A549 (cell line): ENCODE data around the gene KANSL1. TPM values are rescaled to one million over a fixed set of nuclear protein-coding genes. Genes with fewer than 3 reads are reported as not detected.

Experiments
- ATAC-seq, 2 experiments: fragments of 200-7000 bp in 1 of 2; fragments of >200 bp in 1 of 2; cut with Nextera tagmentation in 1 of 2; cut with Tn5 transposase in 1 of 2; 3 replicates each; pipeline versions ENCODE4 v1.8.0 to v1.9.1; 2018 to 2020; ENCODE audit warnings: mild to moderate bottlenecking in 1 of 2, moderate library complexity in 1 of 2
- CTCF ChIA-PET: fragments of 300-600 bp; sonication (Branson Sonifier 250); formaldehyde crosslinking; extraction: SDS; loops from one replicate; lab custom pipeline; 2021; ENCODE audit warnings: antibody characterized with exemption, inconsistent platforms; lab: Yijun Ruan, JAX
- POLR2A ChIA-PET: fragments of 350-600 bp; formaldehyde crosslinking; extraction: SDS; loops from one replicate; lab custom pipeline; 2021; ENCODE audit warnings: antibody characterized with exemption, inconsistent platforms; lab: Yijun Ruan, JAX
- DNase-seq, 2 experiments: peaks; one replicate each; pipeline versions ENCODE4 v3.0.0 to v3.0.0-alpha.2; 2011 to 2016; ENCODE audit warnings: low read depth in 1 of 2, low spot score in 1 of 2
- FAIRE-seq: peaks from 2 replicates; lab custom pipeline; 2011; peaks lifted over from hg19 to GRCh38; lab: Jason Lieb, UNC
- H3K27ac ChIP-seq, 2 experiments: fragments of >200 bp; sonication (Bioruptor Twin); formaldehyde crosslinking; 3 replicates each; pipeline ENCODE4 v1.5.1; 2016 to 2017
- H3K4me1 ChIP-seq: fragments of >200 bp; sonication (Bioruptor Twin); formaldehyde crosslinking; 3 replicates; pipeline ENCODE4 v1.6.1; 2016
- H3K4me2 ChIP-seq: fragments of >200 bp; sonication (Bioruptor Twin); formaldehyde crosslinking; 3 replicates; pipeline ENCODE4 v1.6.1; 2016
- H3K4me3 ChIP-seq: fragments of >200 bp; sonication (Bioruptor Twin); formaldehyde crosslinking; 3 replicates; pipeline ENCODE4 v1.5.1; 2016
- H3K9me3 ChIP-seq: fragments of >200 bp; sonication (Bioruptor Twin); formaldehyde crosslinking; 3 replicates; pipeline ENCODE4 v1.6.1; 2016
- CBX2 ChIP-seq: fragments of 200-600 bp; sonication (generic); IDR thresholded peaks from 2 replicates; pipeline ENCODE4 v1.6.1; 2016; ENCODE audit warnings: low read depth, mild to moderate bottlenecking, borderline replicate concordance
- EHF ChIP-seq: fragments of 250-450 bp; sonication (Bioruptor Pico); IDR thresholded peaks from 2 replicates; pipeline ENCODE4 v1.5.0; 2020; ENCODE audit warnings: mild to moderate bottlenecking
- EHMT2 ChIP-seq: fragments of 200-600 bp; sonication (generic); IDR thresholded peaks from 2 replicates; pipeline ENCODE4 v1.6.1; 2016; ENCODE audit warnings: antibody characterized with exemption, low read depth, mild to moderate bottlenecking, moderate library complexity
- FOSL2 ChIP-seq, 2 experiments: fragments of 450-650 bp in 1 of 2; fragments of >200 bp in 1 of 2; sonication (Bioruptor Twin) in 1 of 2; formaldehyde crosslinking; IDR thresholded peaks; 2 replicates each; pipeline versions ENCODE4 v1.5.0 to v1.6.1; 2016 to 2020; ENCODE audit warnings: mild to moderate bottlenecking in 1 of 2, moderate library complexity in 1 of 2
- FOXS1 ChIP-seq: fragments of 250-450 bp; sonication (Bioruptor Pico); IDR thresholded peaks from 2 replicates; pipeline ENCODE4 v1.5.0; 2020; ENCODE audit warnings: mild to moderate bottlenecking, moderate library complexity
- HDAC2 ChIP-seq: fragments of 200-600 bp; sonication (generic); IDR thresholded peaks from 2 replicates; pipeline ENCODE4 v1.6.1; 2016
- JUNB ChIP-seq: fragments of >200 bp; sonication (Bioruptor Twin); formaldehyde crosslinking; IDR thresholded peaks from 2 replicates; pipeline ENCODE4 v1.6.1; 2016
- KDM1A ChIP-seq: fragments of 200-600 bp; sonication (generic); IDR thresholded peaks from 2 replicates; pipeline ENCODE4 v1.6.1; 2016; ENCODE audit warnings: low read depth, mild to moderate bottlenecking
- NFE2L2 ChIP-seq: fragments of 150-350 bp; conservative IDR thresholded peaks from 2 replicates; pipeline ENCODE4 v1.6.1; 2014; ENCODE audit warnings: low read length
- NPAS2 ChIP-seq: fragments of 250-450 bp; sonication (Bioruptor Pico); IDR thresholded peaks from 2 replicates; pipeline ENCODE4 v1.8.0; 2022; ENCODE audit warnings: mild to moderate bottlenecking, moderate library complexity, borderline replicate concordance
- PBX3 ChIP-seq: IDR thresholded peaks from 2 replicates; pipeline ENCODE4 v1.6.1; 2012
- PHF8 ChIP-seq: fragments of 200-600 bp; sonication (generic); IDR thresholded peaks from 2 replicates; pipeline ENCODE4 v1.6.1; 2016; ENCODE audit warnings: low read depth, mild to moderate bottlenecking, antibody characterized with exemption, moderate library complexity, borderline replicate concordance
- RNF2 ChIP-seq: fragments of 200-600 bp; sonication (generic); IDR thresholded peaks from 2 replicates; pipeline ENCODE4 v1.6.1; 2016; ENCODE audit warnings: low read depth, mild to moderate bottlenecking, antibody characterized with exemption, moderate library complexity, borderline replicate concordance
- TFCP2L1 ChIP-seq: fragments of 250-450 bp; sonication (Bioruptor Pico); IDR thresholded peaks from 2 replicates; pipeline ENCODE4 v1.5.0; 2021; ENCODE audit warnings: mild to moderate bottlenecking
- TP53 ChIP-seq: fragments of 250-450 bp; sonication (Bioruptor Pico); IDR thresholded peaks from 2 replicates; pipeline ENCODE4 v1.5.0; 2021; ENCODE audit warnings: mild to moderate bottlenecking, moderate library complexity
- ZC3H11A ChIP-seq: fragments of 450-650 bp; IDR thresholded peaks from 2 replicates; pipeline ENCODE4 v1.6.1; 2014; ENCODE audit warnings: antibody characterized with exemption, mild to moderate bottlenecking
- WGBS: methylation state at CpG from one replicate; pipeline ENCODE4 v1.1.6; 2017; ENCODE audit errors: missing lambda C conversion rate; 5-methylcytosine and 5-hydroxymethylcytosine counted together
- polyA plus RNA-seq, 4 experiments: library from polyadenylated mRNA; depleted of rRNA in 3 of 4; stranded (reverse); fragments of >200 nt; fragmentation: RNase III in 1 of 4; extraction: RNeasy Plus Mini Kit Qiagen cat#74134 plus additional on column Dnase treatment in 1 of 4; gene quantifications; 2 replicates in 3 of 4; 3 replicates in 1 of 4; pipeline ENCODE4 v1.2.3, GENCODE V29; 2011 to 2017
- TF ChIP-seq, protein P1 (sequence below): fragments of >200 bp; sonication (Bioruptor Twin); formaldehyde crosslinking; IDR thresholded peaks from 2 replicates; pipeline ENCODE4 v1.6.1; 2016
- TF ChIP-seq, protein P2 (sequence below): fragments of 450-650 bp; IDR thresholded peaks from 2 replicates; pipeline ENCODE4 v1.6.1; 2014; ENCODE audit warnings: antibody characterized with exemption
- TF ChIP-seq, protein P3 (sequence below): IDR thresholded peaks from 2 replicates; pipeline ENCODE4 v1.6.1; 2012; ENCODE audit warnings: low read depth, borderline replicate concordance
- TF ChIP-seq, protein P4 (sequence below): fragments of 200-600 bp; sonication (generic); IDR thresholded peaks from 2 replicates; pipeline ENCODE4 v1.6.1; 2016; ENCODE audit warnings: antibody characterized with exemption, mild to moderate bottlenecking, moderate library complexity
- TF ChIP-seq, protein P5 (sequence below): fragments of 250-450 bp; sonication (Bioruptor Pico); IDR thresholded peaks from 2 replicates; pipeline ENCODE4 v1.5.0; 2020; ENCODE audit warnings: low read depth, mild to moderate bottlenecking, moderate library complexity

KANSL1 gene
- polyA plus RNA-seq, 2 of the 4 experiments (the other 2 are of a cell fraction) = 22.6 to 27.9 TPM

DNA sequence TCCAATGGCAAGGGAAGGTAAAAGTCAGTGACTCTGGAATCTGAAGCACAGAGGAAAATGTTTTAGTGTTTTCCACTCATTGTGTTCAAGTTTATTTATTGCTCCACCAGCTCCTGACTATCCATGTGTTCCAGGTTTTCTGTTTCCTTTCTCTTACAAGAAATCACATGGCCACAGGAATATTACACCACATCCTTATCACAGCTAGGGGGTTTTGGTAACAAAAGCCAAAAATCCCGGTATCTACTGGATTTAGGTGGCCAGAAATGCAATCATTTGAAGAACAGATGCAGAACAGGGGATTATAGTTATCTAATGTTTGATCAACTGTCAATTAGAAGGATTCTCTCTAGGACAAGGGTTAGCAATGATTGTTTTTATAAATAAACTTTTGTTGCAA, 146.3 kb downstream of the KANSL1 start (continued):
- TF ChIP-seq TFCP2L1 (no peak), NPAS2 (CRISPR knock-in tag) (no peak)
- TF ChIP-seq, protein P1, sequence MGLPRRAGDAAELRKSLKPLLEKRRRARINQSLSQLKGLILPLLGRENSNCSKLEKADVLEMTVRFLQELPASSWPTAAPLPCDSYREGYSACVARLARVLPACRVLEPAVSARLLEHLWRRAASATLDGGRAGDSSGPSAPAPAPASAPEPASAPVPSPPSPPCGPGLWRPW = no peak
- TF ChIP-seq, all 56 proteins: peak for 0

- FAIRE-seq = no peak
Observed at GRCh38 chr17:46045639-46046038, 147.6 kb downstream of the KANSL1 start.

DNA sequence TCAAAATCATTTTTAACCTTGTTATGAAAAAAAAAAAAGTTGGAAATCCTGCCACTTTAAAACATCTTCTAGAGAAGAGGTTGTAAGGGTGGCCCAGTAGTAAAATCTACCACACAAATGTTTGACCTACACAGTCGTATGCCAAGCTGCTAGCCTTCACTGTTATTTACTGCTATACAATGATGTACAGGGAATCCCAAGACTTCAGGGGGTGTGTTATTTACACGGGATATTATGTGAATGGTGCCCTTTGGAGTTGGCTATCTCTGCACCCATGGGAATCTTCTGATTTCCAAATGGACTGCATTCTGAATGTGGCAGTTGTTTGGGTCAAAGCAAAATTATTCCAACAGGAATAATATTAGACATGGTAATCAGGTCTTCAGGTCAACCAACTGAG, 148.2 kb downstream of the KANSL1 start:
- TF ChIP-seq EHMT2 = no peak
- no peak for TF ChIP-seq KDM1A
- TF ChIP-seq RNF2 = no peak
- TF ChIP-seq TP53 (CRISPR knock-in tag) = no peak
- TF ChIP-seq, protein P2, sequence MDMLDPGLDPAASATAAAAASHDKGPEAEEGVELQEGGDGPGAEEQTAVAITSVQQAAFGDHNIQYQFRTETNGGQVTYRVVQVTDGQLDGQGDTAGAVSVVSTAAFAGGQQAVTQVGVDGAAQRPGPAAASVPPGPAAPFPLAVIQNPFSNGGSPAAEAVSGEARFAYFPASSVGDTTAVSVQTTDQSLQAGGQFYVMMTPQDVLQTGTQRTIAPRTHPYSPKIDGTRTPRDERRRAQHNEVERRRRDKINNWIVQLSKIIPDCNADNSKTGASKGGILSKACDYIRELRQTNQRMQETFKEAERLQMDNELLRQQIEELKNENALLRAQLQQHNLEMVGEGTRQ = no peak
- TF ChIP-seq FOSL2 (IDR thresholded peaks at IDR 0.05) = no peak
- no peak for TF ChIP-seq FOSL2 (CRISPR knock-in tag; IDR thresholded peaks at IDR 0.05)
- no peak for TF ChIP-seq PBX3
- POLR2A ChIA-PET = interaction anchor here (0.5 to 1.4 kb wide), 3 partner anchors 10 to 148 kb away, joined by 3 to 23 read pairs (median 5); partner anchors contain the start of gene KANSL1
- Histone ChIP-seq H3K4me2 (no peak overlapping the region), H3K4me1 (peaks cover 23% of the 10 kb centered on the region), H3K4me3 (no peak overlapping the region), H3K27ac (no peak overlapping the region; a peak in 1 of 6 replicates), H3K9me3 (no peaks in the 10 kb centered on the region)
- DNase-seq (no peak), FAIRE-seq (no peak), ATAC-seq (peak; percentile 25 to 45; a peak in 4 of 6 replicates)
- CTCF ChIA-PET = interaction anchor here (0.6 to 10.5 kb wide), 51 partner anchors 11 to 221 kb away, joined by 3 to 183 read pairs (median 6); partner anchors contain the start of gene KANSL1
- 40% methylated on average over 2 of the region's 2 CpGs for WGBS

More at GRCh38 chr17:46045639-46046038, 147.6 kb downstream of the KANSL1 start:
- H3K4me3 ChIP-seq = no peak overlapping the region
- 71% methylated on average over 3 of the region's 3 CpGs for WGBS
- H3K4me1 ChIP-seq = peaks cover 23% of the 10 kb centered on the region
- TF ChIP-seq RNF2 (no peak), CBX2 (no peak), HDAC2 (no peak), FOXS1 (CRISPR knock-in tag) (no peak), PHF8 (no peak), EHF (no peak), ZC3H11A (no peak), NFE2L2 (no peak), JUNB (no peak)
- TF ChIP-seq, protein P3, sequence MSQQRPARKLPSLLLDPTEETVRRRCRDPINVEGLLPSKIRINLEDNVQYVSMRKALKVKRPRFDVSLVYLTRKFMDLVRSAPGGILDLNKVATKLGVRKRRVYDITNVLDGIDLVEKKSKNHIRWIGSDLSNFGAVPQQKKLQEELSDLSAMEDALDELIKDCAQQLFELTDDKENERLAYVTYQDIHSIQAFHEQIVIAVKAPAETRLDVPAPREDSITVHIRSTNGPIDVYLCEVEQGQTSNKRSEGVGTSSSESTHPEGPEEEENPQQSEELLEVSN = no peak
- TF ChIP-seq, protein P4, sequence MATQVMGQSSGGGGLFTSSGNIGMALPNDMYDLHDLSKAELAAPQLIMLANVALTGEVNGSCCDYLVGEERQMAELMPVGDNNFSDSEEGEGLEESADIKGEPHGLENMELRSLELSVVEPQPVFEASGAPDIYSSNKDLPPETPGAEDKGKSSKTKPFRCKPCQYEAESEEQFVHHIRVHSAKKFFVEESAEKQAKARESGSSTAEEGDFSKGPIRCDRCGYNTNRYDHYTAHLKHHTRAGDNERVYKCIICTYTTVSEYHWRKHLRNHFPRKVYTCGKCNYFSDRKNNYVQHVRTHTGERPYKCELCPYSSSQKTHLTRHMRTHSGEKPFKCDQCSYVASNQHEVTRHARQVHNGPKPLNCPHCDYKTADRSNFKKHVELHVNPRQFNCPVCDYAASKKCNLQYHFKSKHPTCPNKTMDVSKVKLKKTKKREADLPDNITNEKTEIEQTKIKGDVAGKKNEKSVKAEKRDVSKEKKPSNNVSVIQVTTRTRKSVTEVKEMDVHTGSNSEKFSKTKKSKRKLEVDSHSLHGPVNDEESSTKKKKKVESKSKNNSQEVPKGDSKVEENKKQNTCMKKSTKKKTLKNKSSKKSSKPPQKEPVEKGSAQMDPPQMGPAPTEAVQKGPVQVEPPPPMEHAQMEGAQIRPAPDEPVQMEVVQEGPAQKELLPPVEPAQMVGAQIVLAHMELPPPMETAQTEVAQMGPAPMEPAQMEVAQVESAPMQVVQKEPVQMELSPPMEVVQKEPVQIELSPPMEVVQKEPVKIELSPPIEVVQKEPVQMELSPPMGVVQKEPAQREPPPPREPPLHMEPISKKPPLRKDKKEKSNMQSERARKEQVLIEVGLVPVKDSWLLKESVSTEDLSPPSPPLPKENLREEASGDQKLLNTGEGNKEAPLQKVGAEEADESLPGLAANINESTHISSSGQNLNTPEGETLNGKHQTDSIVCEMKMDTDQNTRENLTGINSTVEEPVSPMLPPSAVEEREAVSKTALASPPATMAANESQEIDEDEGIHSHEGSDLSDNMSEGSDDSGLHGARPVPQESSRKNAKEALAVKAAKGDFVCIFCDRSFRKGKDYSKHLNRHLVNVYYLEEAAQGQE = no peak
- TF ChIP-seq, protein P5, sequence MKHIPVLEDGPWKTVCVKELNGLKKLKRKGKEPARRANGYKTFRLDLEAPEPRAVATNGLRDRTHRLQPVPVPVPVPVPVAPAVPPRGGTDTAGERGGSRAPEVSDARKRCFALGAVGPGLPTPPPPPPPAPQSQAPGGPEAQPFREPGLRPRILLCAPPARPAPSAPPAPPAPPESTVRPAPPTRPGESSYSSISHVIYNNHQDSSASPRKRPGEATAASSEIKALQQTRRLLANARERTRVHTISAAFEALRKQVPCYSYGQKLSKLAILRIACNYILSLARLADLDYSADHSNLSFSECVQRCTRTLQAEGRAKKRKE (CRISPR knock-in tag) = no peak
- no peak overlapping the region for H3K27ac ChIP-seq
- ATAC-seq (peak; percentile 17 to 21; a peak in 3 of 6 replicates), DNase-seq (no peak)
- CTCF ChIA-PET = interaction anchor here (1.0 to 10.5 kb wide), 18 partner anchors 12 to 170 kb away, joined by 3 to 183 read pairs (median 16); partner anchors contain the start of gene KANSL1
- no peak overlapping the region for H3K4me2 ChIP-seq
- H3K9me3 ChIP-seq = no peaks in the 10 kb centered on the region
- POLR2A ChIA-PET = no interaction called here
